H9 (cell line): ENCODE data around the gene SIPA1L3. TPM values are rescaled to one million over a fixed set of nuclear protein-coding genes. Genes with fewer than 3 reads are reported as not detected.
A peak's percentile ranks its signal among the peaks of the same experiment; 100 is the strongest.

Experiments used
- DNase-seq: peaks from one replicate; pipeline ENCODE4 v3.0.0-alpha.2; 2017
- H2AFZ ChIP-seq: one replicate; pipeline ENCODE4 v1.6.1; 2013; ENCODE audit warnings: mild to moderate bottlenecking, low read length, control low read depth, moderate library complexity
- H2AK5ac ChIP-seq: 2 replicates; pipeline ENCODE4 v1.6.1; 2013; ENCODE audit warnings: low read length, control low read depth, mixed read lengths; ENCODE audit not compliant: insufficient read length
- H2BK120ac ChIP-seq: one replicate; pipeline ENCODE4 v1.6.1; 2013; ENCODE audit warnings: low read depth, mild to moderate bottlenecking, low read length, control low read depth, inconsistent platforms; ENCODE audit not compliant: poor library complexity, severe bottlenecking
- H2BK12ac ChIP-seq: 2 replicates; pipeline ENCODE4 v1.6.1; 2013; ENCODE audit warnings: low read length, control low read depth, mixed read lengths, low read depth; ENCODE audit not compliant: insufficient read length
- H2BK15ac ChIP-seq: 2 replicates; pipeline ENCODE4 v1.6.1; 2013; ENCODE audit warnings: low read depth, low read length, control low read depth
- H2BK20ac ChIP-seq: one replicate; pipeline ENCODE4 v1.6.1; 2013; ENCODE audit warnings: low read depth, mild to moderate bottlenecking, low read length, control low read depth, inconsistent platforms; ENCODE audit not compliant: poor library complexity, severe bottlenecking
- H2BK5ac ChIP-seq: 2 replicates; pipeline ENCODE4 v1.6.1; 2013; ENCODE audit warnings: low read length, control low read depth, mixed read lengths; ENCODE audit not compliant: insufficient read length
- H3K14ac ChIP-seq: 2 replicates; pipeline ENCODE4 v1.6.1; 2013; ENCODE audit warnings: low read length, control low read depth; ENCODE audit not compliant: insufficient read depth
- H3K18ac ChIP-seq: 2 replicates; pipeline ENCODE4 v1.6.1; 2013; ENCODE audit warnings: low read depth, mild to moderate bottlenecking, mixed read lengths, low read length, control low read depth; ENCODE audit not compliant: insufficient read length
- H3K23ac ChIP-seq: 2 replicates; pipeline ENCODE4 v1.6.1; 2013; ENCODE audit warnings: low read length, control low read depth, mixed read lengths, low read depth; ENCODE audit not compliant: insufficient read length
- H3K23me2 ChIP-seq: 2 replicates; pipeline ENCODE4 v1.6.1; 2013; ENCODE audit warnings: low read depth, mild to moderate bottlenecking, mixed read lengths, low read length, control low read depth; ENCODE audit not compliant: insufficient read length, poor library complexity, severe bottlenecking
- H3K27ac ChIP-seq: 2 replicates; pipeline ENCODE4 v1.5.1; 2013; ENCODE audit warnings: low read length, control low read depth, mixed read lengths, low read depth; ENCODE audit not compliant: insufficient read length
- H3K27me3 ChIP-seq: 2 replicates; pipeline ENCODE4 v1.6.1; 2013; ENCODE audit warnings: low read length, control low read depth, inconsistent platforms; ENCODE audit not compliant: insufficient read depth
- H3K4ac ChIP-seq: 2 replicates; pipeline ENCODE4 v1.6.1; 2013; ENCODE audit warnings: low read depth, mild to moderate bottlenecking, control low read depth, inconsistent platforms, low read length, moderate library complexity
- H3K4me1 ChIP-seq: 2 replicates; pipeline ENCODE4 v1.6.1; 2013; ENCODE audit warnings: low read length, control low read depth, inconsistent platforms; ENCODE audit not compliant: insufficient read depth
- H3K4me2 ChIP-seq: 2 replicates; pipeline ENCODE4 v1.6.1; 2013; ENCODE audit warnings: low read length, control low read depth, mixed read lengths; ENCODE audit not compliant: insufficient read length, insufficient read depth
- H3K56ac ChIP-seq: 2 replicates; pipeline ENCODE4 v1.6.1; 2013; ENCODE audit warnings: low read depth, mild to moderate bottlenecking, mixed read lengths, low read length, control low read depth; ENCODE audit not compliant: insufficient read length
- H3K79me1 ChIP-seq: 2 replicates; pipeline ENCODE4 v1.6.1; 2013; ENCODE audit warnings: low read depth, mild to moderate bottlenecking, moderate library complexity, low read length, control low read depth, inconsistent platforms; ENCODE audit not compliant: insufficient read depth, poor library complexity, severe bottlenecking
- H3K79me2 ChIP-seq: 2 replicates; pipeline ENCODE4 v1.6.1; 2013; ENCODE audit warnings: low read length, control low read depth, inconsistent platforms; ENCODE audit not compliant: insufficient read depth
- H3K9ac ChIP-seq: 2 replicates; pipeline ENCODE4 v1.6.1; 2013; ENCODE audit warnings: low read length, control low read depth, mixed read lengths; ENCODE audit not compliant: insufficient read length; ENCODE audit errors: extremely low read depth
- H3K9me3 ChIP-seq: one replicate; pipeline ENCODE4 v1.6.1; 2013; ENCODE audit warnings: low read depth, low read length, inconsistent platforms; ENCODE audit not compliant: control insufficient read depth
- H3T11ph ChIP-seq: one replicate; pipeline ENCODE4 v1.6.1; 2013; ENCODE audit warnings: mild to moderate bottlenecking, low read length, control low read depth, inconsistent platforms
- H4K20me1 ChIP-seq: one replicate; pipeline ENCODE4 v1.6.1; 2013; ENCODE audit not compliant: control insufficient read depth, insufficient read length, insufficient read depth
- H4K5ac ChIP-seq: 2 replicates; pipeline ENCODE4 v1.6.1; 2013; ENCODE audit warnings: low read depth, mild to moderate bottlenecking, mixed read lengths, low read length, control low read depth; ENCODE audit not compliant: insufficient read length
- H4K8ac ChIP-seq: replicated peaks from 2 replicates; pipeline ENCODE4 v1.6.1; 2013; ENCODE audit warnings: low read length, control low read depth, mixed read lengths, low read depth; ENCODE audit not compliant: insufficient read length
- H4K91ac ChIP-seq: 2 replicates; pipeline ENCODE4 v1.6.1; 2013; ENCODE audit warnings: low read depth, mild to moderate bottlenecking, moderate library complexity, mixed read lengths, low read length, control low read depth; ENCODE audit not compliant: insufficient read length
- H3K27ac Mint-ChIP-seq, 3 experiments: 2 replicates in 2 of 3; 3 replicates in 1 of 3; pipeline ENCODE4 v1.8.0; 2020 to 2021; ENCODE audit warnings: mixed read lengths in 3 of 3, mild to moderate bottlenecking in 1 of 3, moderate library complexity in 1 of 3
- H3K27me3 Mint-ChIP-seq: 2 replicates; pipeline ENCODE4 v1.8.0; 2021; ENCODE audit warnings: low read depth, mild to moderate bottlenecking, moderate library complexity, mixed read lengths
- H3K36me3 Mint-ChIP-seq, 3 experiments: 2 replicates in 2 of 3; 3 replicates in 1 of 3; pipeline ENCODE4 v1.8.0; 2020 to 2021; ENCODE audit warnings: low read depth in 3 of 3, mixed read lengths in 3 of 3; ENCODE audit not compliant: insufficient read depth in 1 of 3
- H3K4me1 Mint-ChIP-seq, 2 experiments: 2 replicates each; pipeline ENCODE4 v1.8.0; 2020; ENCODE audit warnings: mixed read lengths in 2 of 2
- H3K4me3 Mint-ChIP-seq, 2 experiments: 2 replicates in 1 of 2; 3 replicates in 1 of 2; pipeline ENCODE4 v1.8.0; 2020 to 2021; ENCODE audit warnings: mild to moderate bottlenecking in 2 of 2, mixed read lengths in 2 of 2, moderate library complexity in 1 of 2
- H3K9me3 Mint-ChIP-seq, 2 experiments: 2 replicates in 1 of 2; 3 replicates in 1 of 2; pipeline ENCODE4 v1.8.0; 2020; ENCODE audit warnings: mild to moderate bottlenecking in 2 of 2, mixed read lengths in 2 of 2, moderate library complexity in 1 of 2
- WGBS: extraction: QIAGEN DNeasy Blood & Tissue Kit; methylation state at CpG from one replicate; pipeline ENCODE4 v1.1.7; 2013; ENCODE audit warnings: missing lambda C conversion rate, low lambda C conversion rate, mixed read lengths; ENCODE audit not compliant: insufficient read length; ENCODE audit errors: extremely low coverage; 5-methylcytosine and 5-hydroxymethylcytosine counted together
- total RNA-seq: library from RNA; stranded (reverse); gene quantifications from 2 replicates; pipeline ENCODE4 v1.2.1, GENCODE V29; 2021
- TF ChIP-seq, protein P1 (sequence below): fragments of 200-600 bp; sonication (generic); conservative IDR thresholded peaks from 3 replicates; pipeline ENCODE4 v1.8.0; 2021; ENCODE audit warnings: antibody characterized with exemption, mild to moderate bottlenecking

The SIPA1L3 gene
- total RNA-seq, 1 experiment from 2014 or later = 40.1 TPM

DNA sequence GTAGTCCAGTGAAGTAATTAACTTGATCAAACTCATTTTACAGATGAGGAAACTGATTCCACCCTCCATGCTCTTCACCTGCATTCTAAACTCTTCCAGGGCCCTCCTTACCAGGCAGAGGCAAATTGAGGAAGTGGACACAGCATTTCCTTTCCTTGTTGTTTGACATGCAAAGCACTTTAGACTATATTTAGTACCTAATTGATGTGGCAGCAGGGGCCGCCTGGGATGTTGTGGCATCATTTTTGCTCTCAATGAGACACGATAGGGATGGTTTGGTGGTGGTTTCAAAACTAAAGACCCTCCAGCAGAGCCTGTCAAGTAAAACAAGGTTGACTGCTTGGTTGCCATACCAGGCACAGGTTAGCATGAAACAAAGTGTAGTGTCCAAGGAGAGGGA lies 7.9 kb downstream of the SIPA1L3 start:
- peak overlapping the region in 2 of 3 experiments; percentile 34 to 77; a peak in 2 of 7 replicates for H3K27ac Mint-ChIP-seq
- peaks cover 22 to 26% of the 10 kb centered on the region in 2 experiments for H3K4me1 Mint-ChIP-seq
- H3K9me3 Mint-ChIP-seq = no peaks in the 10 kb centered on the region; a peak in 2 of 5 replicates
- Histone ChIP-seq H3K23ac (no peak overlapping the region), H2BK15ac (no peak overlapping the region), H2BK5ac (no peak overlapping the region), H3K14ac (no peak overlapping the region), H3K18ac (no peak overlapping the region), H3K23me2 (no peaks in the 10 kb centered on the region), H3T11ph (no peak overlapping the region), H3K9me3 (no peaks in the 10 kb centered on the region), H3K79me1 (no peaks in the 10 kb centered on the region), H4K91ac (no peak overlapping the region), H3K27ac (no peak overlapping the region), H4K20me1 (no peaks in the 10 kb centered on the region), H3K4me1 (no peaks in the 10 kb centered on the region; the same call in 1 of the 2 replicates), H2AK5ac (no peak overlapping the region), H3K9ac (no peak overlapping the region), H2BK12ac (no peak overlapping the region), H2BK20ac (no peak overlapping the region), H3K4me2 (no peak overlapping the region), H4K8ac (no peak overlapping the region), H4K5ac (no peak overlapping the region), H2BK120ac (no peak overlapping the region), H3K56ac (no peak overlapping the region), H3K4ac (no peak overlapping the region), H3K79me2 (peaks cover 15% of the 10 kb centered on the region; the same call in 1 of the 2 replicates), H2AFZ (no peak overlapping the region), H3K27me3 (no peaks in the 10 kb centered on the region)
- no peak overlapping the region; a peak in 1 of 5 replicates for H3K4me3 Mint-ChIP-seq
- TF ChIP-seq, protein P1, sequence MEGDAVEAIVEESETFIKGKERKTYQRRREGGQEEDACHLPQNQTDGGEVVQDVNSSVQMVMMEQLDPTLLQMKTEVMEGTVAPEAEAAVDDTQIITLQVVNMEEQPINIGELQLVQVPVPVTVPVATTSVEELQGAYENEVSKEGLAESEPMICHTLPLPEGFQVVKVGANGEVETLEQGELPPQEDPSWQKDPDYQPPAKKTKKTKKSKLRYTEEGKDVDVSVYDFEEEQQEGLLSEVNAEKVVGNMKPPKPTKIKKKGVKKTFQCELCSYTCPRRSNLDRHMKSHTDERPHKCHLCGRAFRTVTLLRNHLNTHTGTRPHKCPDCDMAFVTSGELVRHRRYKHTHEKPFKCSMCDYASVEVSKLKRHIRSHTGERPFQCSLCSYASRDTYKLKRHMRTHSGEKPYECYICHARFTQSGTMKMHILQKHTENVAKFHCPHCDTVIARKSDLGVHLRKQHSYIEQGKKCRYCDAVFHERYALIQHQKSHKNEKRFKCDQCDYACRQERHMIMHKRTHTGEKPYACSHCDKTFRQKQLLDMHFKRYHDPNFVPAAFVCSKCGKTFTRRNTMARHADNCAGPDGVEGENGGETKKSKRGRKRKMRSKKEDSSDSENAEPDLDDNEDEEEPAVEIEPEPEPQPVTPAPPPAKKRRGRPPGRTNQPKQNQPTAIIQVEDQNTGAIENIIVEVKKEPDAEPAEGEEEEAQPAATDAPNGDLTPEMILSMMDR = no peak
- DNase-seq = no peak
- WGBS = no CpG with 5 or more reads among the region's 2 CpGs
- H3K36me3 Mint-ChIP-seq = peaks cover 8 to 17% (median 9%) of the 10 kb centered on the region in 3 experiments; a peak in 6 of 7 replicates
- no peaks in the 10 kb centered on the region for H3K27me3 Mint-ChIP-seq
